ENCODE results near the gene NAV2.
"Not testable (repeated sequence)": the region's sequence is repeated elsewhere in the genome, so short reads cannot be mapped to it uniquely, and the experiment has no call there.

Gene NAV2

DNA sequence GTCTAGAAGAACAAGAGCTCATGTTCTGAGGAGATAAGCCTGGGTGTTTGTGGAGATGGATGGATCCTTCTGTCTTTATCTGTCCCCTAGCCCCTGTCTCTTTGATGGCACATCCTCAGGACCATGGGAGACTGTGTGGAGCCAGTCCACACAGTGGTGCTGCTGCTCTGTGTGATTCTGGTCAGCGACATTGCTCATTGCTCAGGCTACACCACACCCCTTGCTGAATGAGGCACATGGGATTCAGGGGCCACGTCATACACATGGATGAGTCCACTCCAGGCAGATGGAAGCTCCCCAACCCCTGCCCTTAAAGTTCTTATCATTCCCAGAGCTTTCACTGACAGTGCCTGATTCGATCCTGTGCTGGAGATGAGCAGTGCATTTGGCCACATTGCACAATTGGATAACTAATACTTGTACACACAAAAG, 222.2 kb downstream of the NAV2 start:
- DNase-seq, result no peak

DNA sequence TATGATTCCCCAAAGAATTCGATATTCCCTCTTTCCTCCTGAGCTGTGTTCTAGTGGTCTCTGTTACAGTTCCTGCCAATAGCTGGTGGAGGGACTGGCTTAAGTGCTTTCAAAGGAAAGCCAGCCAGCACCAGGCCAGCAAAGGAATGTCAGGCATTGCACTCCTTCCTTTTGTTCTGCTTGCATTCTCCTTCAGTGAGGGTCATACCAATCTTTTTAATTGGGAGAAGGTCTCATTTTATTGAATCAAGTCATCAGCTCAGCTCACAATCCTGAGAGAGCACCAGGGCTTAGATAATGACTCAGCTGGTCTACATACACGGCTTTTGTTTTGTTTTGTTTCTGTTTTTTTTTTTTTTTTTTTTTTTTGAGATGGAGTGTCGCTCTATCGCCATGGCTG, 222.9 kb downstream of the NAV2 start:
- no peak for DNase-seq

DNA sequence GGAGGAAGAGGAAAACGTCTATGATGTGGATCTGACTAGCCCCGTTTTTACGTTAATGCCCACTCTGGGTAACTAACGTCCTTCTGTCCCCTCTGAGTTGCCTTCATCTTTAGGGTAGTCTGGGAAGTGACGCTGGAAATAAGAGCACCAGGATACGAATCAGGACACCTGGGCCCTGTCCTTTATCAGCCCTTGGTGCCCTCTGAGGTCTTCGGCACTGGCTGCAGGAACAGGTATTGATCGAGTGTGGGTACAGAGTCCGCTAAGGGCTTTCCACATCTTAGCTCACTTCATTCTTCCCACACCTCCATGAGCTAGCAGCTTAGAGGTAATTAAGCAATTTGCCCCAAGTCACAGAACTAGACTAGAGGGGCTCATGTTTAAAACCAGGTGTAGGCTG, 223.8 kb downstream of the NAV2 start:
- no peak for DNase-seq

DNA sequence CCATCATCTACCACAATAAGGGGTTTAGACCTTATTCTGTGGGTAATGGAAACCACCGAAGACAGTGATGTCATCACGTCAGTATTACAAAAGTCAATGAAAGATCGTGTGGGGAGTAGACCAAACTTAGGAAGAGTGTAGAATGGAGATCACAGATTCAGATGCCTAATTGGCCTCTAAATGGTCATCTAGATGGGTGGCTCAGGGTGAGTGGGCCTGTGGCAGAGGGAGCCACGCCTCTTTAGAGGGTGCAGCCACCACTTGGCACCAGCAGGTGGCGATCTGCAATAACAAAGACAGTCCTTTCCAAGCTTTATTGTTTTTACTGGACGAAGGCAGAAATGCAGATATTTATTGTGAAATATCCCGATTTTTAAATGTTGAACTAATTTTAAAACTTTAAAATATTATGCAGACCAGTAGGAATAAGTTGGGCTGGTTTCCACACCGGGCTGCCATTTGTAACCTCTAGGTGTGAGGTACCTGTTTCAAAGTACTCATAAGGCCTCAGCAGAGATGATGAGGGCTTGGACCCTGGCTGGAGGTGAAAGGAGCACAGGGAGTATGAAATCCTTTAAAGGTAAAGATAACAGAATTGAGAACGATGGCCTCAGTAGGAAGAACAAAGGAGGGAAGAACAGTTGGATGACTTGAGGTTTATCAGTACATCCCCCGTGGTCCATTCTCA, 225.7 kb downstream of the NAV2 start:
- peak; percentile 14 for DNase-seq

DNA sequence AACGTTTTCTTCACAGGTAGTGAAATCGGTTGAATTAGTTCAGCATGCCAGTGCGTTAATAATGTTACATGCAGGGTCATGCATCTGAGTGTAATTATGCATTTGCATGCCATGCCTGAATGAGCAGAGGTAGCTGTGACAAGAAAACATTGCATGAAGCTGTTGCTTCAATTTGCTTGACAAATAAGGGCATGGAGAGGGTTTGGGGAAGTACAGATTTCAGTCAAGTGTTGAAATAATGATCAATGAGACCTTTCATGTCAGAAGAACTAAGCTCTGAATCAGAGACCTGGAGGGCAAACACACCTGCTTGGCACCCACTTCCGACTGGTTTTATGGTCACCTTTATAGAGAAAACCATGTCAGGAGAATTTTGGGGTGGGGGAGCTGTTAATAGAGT, 226.2 kb downstream of the NAV2 start:
- DNase-seq, result no peak

DNA sequence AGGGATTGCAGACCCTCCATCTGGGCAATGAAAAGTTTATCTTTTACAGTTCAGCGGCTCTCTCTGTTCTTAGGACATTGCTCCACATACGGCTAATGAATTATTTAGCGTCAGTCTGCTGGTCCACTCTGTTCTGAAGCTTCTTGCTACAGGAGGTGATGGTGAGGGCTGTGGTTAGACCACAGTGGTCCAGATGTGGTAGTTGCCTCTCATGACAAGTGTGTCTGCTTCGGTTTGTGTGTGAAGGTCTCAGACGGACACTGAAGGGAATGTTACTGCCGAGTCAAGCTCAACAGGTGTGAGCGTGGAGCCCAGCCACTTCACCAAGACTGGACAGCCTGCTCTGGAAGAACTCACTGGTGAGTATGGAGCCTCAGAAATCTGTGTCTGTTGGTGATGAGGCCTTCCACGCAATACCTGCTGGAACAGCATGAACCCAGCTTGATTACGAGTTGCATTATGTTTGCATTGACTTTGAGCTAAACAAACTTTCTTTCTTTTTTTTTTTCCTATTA, 226.8 kb downstream of the NAV2 start:
- no peak for DNase-seq

DNA sequence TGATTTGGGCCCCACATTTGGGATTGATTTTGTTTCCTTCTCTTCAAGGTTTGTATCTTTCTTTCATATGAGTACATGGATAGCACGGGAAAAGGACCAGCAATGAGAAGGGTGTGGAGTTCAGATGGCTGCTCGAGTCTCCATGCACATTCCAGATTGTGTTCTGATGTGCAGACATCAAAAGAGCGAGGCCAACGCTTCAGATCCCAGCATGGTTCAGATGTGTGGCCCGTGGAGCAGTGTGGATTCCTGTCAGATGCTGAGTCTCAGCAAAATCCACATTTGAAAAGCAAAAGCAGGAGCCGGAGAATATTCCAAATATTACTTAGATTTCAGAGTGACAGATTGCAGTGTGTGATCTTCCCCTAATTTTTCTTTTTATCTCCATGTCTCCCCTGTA, 228.2 kb downstream of the NAV2 start:
- DNase-seq, result no peak

DNA sequence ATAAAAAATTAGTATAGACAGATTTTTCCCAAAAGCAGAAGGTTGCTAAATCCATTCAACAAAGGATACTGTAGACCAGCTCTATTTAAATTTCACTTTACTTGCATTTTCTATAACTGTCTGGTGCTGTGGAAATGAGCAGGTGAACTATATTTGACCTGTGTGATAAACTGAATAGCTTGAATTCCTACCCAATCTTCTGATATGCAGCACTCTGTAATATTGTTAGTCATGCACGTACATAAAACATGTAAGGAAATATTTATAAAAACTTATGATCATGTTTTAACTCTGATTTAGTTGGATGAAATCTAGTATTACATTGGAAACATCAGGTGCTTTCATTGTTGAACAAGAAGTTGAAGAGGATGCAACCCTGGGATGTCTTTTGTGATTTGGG, 234.0 kb downstream of the NAV2 start:
- DNase-seq, result no peak

DNA sequence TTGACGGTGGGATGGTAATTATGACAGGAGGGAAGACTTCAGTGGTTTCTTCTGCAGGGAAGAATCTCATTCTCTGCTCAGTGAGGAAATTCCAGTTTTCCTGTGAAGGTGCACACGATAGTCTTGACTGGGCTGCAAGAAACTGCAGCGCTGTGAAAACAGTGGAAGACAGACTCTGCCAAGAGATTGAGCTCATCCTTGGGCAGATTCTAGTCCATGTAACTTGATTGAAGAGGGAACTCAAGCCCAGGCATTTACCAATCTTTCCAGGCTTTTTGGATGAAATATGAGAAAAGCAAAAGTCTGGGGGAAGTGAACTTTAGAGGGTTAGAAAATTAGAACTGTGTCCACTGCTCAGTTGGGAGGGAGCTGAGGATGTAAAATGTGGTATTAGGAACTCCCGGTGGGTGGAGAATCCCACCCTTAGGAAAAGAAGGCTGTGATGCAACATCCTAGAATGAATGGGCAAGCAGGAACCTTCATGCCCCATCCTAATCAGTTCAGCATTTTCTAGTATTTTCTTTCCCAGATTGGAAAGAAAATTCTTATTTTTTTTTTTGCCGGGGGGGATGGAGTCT, 235.0 kb downstream of the NAV2 start:
- DNase-seq, result no peak

DNA sequence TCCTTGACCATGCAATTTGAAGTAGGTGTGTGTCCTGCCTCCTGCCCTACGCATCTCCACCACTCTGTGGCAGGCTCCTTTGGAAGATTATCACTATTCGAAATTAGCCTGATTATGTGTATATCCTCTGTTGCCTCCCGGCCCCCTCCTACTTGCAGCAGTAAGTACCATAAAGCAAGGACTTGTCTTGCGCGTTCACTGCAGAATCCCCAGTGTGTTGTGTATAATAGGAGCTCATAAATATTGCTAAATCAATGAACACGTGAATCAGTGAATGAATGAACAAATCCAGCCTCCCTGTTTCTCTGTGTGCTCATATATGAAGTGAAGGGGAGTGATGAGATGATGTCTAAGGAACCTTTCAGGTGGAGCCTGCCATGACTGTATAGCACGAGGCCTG, 237.0 kb downstream of the NAV2 start:
- DNase-seq, result no peak

DNA sequence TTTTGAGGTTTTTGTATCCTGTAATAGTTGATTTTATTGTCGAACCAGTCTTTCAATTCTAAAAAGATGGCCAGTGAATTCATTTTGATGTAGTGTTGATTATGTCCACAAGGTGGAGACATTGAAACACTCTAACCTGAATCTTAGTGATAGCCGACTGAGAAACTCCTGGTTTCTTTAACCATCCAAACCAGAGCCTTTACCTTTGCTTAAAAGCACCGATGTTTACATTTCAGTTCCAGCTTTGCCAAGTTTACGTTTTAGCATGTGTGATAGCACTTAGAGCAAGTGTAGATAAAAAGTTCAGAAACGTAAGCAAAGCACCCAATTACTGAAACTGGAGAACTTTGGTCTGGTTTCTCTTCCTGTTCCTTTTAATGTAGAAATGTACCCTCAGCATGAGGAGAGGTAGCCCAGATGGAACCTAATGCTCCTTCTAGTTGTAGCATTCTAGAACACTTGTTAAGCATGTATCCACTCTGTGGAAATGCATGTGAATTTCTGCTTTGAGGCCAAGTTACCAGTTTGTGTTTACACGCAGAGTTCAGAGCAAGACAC, 239.0 kb downstream of the NAV2 start:
- peak; percentile 27 for DNase-seq

DNA sequence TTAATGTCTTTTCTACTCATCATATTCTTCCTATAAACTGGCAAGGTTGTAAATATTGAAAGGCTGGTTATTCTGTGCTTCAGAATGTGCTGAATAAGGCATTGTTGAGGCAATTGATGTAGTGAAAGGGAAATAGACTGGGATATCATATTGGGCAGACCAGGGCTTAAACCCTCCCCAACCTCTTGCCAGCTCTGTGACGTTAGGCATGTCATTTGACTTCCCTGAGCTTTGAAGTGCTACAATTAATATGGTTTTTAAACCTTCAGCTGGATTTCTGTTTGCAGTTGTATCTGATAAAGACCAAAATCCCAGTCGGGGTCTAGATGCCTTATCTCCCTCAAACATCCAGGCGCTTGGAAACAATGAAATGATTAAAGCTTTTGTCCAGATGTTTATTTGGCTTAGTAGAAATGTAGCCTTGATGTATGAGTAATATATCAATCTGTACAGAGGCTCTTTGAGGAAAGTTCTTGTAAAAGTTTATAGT, 239.5 kb downstream of the NAV2 start:
- no peak for DNase-seq

DNA sequence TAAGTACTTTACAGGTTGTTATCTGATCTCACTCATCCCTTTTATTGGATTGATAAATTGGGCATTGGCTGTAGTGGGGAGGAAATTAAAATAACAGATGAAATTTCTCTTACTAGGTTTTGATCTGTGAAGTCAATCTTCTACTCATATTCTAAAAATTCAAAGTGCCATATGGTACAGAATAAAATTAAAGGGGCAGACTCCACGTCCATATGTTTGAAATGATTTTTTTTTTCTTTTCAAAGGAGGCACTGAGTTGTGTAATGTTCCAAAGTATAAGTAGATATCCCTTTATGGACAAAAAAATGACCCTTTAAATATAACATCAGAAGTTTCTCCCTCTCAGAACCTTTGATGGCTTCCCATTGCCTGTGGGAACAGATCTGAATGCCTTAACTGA, 240.3 kb downstream of the NAV2 start:
- peak; percentile 56 for DNase-seq

DNA sequence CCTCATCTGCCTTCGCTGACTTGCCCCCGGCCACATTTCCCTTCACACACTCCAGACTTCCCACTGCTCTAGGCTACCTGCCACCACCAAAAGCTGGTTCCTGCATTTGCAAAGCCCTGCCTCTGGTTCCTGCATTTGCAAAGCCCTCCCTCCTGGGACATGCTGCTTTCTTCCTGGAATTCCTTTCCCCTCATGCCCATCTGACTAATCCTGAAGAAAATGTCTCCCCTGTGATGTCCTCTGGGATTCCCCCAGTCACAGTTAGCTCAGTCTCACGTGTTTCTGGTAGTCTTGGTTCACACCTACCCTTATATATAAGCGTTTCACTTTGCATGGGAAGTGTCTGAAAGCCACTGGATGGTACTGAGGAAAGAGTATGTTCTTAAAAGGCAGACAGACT, 240.7 kb downstream of the NAV2 start:
- DNase-seq, result no peak

DNA sequence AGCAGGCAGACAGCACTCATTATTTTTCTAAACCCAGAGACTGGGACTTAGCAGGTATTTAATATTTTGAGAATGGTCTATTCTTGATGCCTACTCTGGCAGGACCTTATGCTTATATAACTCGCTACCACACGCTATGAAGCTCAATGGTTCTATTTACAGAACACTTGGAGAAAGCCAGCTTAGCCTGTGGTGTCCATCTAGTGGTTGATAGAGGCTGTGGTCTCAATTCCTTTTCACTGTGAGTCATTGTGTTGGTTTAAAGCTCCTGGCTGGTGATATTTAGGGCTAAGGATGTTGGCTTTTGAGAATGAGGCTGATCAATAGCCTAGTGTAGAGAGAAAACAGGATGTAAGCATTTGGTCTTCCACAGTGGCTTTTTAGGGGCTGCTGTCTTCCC, 241.3 kb downstream of the NAV2 start:
- peak; percentile 6 for DNase-seq

DNA sequence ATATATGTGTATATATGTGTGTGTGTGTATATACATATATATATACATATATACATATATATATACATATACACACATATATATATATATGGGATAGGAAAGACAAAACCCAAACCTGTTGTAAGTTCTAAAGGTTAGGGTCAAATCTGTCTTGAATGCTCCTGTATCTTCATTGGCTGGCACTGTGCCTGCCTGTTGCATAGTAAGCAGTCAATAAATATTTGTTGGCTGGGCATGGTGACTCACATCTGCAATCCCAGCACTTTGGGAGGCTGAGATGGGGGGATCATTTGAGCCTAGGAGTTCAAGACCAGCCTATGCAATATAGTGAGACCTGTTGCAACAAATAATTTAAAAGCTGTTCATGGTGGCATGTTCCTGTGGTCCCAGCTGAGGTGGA, 242.3 kb downstream of the NAV2 start:
- no peak for DNase-seq

DNA sequence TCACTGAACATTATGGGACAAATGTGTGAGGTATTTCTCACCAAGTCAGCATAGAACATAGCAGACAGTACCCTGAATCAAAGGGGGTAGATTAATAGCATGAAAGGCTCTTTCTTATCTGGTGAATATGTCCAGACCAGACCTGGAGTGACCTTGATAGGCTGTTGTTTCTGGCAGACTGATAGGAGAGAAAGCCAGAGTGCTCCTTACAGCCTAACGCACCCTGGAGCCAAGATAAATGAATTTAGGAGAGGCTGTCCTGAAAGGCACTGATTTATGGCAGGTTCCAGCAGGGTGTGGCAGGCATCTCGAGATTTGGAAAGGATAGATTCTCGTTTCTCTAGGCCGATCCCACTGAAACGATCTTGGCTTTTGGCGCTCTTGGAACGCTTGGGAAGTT, 243.0 kb downstream of the NAV2 start:
- DNase-seq, result no peak

DNA sequence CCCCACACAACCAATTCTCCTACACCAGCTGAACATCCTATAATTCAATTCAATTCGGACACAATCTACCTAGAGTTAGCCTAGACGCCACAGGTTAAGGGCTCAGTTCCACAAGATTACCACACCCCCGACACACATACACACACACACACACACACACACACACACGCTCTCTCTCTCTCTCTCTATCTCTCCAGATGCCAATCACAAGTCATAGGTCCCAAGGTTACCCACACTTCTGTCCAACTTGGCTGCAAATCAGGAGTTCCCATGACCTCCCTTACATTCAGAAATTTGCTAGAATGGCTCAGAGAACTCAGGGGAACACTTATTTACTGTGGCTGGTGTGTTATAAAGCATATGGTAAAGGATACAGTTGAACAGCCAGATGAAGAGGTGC, 243.6 kb downstream of the NAV2 start:
- DNase-seq, result no peak

DNA sequence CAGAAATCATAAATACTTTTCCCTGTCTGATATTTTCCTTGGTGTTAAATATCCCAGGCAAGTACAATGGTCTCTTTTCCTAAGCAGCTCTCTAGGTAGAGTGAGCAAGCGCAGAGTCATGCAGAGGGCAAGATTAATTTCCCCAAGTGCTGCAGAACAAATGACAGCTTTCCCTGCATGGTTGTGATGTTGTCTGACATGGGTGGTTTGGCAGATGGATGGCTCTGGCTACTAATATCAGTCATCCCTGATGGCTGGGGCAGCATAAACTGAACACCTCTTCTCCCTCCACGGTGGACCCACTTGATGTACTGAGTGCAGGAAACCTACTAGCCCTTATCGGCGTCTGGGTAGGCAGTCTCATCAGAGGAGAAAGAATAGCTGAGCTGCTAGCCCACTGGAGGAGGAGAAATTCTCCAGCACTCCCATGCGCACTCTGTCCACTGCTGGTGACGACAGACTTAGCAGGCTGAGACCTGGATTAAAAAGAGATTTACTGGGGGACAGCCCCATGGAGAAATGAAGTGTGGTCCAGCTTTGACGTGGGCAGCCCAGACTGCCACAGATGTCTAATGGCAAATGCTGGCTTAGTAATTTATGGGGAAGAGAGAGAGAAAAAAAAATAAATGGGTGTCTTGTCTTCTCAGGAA, 244.8 kb downstream of the NAV2 start:
- DNase-seq, result no peak

DNA sequence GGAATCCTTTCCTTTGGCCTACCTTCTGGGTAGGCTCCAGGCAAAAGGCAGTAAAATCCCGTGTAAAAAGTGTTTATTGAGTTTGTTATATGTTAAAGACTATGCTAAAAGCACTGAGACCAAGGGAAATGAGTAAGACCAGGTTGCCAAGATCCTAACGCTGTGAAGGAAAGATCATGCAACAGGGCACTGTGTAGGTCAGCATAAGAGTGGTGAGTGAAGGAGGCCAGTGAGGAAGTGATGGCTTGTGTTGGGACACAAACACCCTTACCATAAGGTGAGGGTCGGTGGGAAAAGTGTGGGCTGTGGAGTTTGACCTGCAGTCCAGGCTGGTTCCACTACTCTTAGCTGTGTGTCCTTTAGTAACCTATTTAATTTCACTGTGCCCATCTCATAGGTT, 245.6 kb downstream of the NAV2 start:
- DNase-seq, result no peak

DNA sequence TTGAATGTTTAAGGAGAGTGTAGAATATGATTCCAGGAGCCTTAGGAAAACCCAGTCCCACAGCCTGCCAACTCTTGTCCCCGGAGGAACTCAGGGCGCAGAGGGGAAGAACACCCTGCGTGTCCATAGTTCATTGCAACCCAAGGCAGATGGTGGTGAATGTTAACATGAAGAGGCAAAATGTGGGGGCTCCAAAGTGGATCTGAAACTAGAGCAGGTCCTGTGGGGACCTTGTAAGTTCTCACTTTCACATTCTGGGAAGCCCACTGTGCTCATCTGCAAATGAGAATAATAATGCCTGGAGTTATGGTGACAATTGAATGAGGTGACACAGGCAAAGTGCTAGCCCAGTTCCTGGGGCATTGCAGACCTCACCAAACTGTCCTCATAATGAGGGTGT, 246.6 kb downstream of the NAV2 start:
- DNase-seq, result no peak

DNA sequence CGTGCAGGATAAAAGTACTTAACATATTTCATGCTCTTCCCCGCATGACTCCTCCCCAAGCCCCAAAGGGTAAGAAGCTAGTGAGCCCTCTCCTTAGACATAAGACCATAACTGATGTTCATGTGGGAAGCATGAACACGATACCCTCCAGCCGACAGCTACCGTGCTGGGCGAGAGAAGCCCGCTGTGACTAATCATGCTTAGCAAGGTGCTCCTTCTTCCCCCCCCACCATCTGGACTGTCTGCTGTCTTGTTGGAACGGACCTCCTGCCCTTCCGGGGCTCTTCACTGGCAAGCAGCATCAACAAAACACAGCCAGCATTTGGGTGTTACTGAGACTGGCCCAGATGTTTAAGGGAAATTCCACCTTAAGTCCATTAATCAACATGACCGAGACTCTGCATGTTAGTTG, 247.0 kb downstream of the NAV2 start:
- DNase-seq, result peak; percentile 52

DNA sequence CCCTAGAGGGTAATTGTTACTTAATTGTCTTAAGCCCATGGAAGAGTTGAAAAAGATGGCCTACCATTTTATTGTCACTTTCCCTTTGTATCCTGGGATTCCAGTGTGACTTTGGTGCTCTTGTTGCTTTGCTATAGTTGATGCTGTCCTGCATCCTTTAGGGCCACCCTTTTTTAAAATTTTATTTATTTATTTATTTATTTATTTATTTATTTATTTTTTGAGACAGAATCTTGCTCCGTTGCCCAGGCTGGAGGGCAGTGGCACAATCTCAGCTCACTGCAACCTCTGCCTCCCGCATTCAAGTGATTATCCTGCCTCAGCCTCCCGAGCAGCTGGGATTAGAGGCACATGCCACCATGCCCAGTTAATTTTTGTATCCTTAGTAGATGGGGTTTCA, 247.8 kb downstream of the NAV2 start:
- DNase-seq, result not testable (repeated sequence)

DNA sequence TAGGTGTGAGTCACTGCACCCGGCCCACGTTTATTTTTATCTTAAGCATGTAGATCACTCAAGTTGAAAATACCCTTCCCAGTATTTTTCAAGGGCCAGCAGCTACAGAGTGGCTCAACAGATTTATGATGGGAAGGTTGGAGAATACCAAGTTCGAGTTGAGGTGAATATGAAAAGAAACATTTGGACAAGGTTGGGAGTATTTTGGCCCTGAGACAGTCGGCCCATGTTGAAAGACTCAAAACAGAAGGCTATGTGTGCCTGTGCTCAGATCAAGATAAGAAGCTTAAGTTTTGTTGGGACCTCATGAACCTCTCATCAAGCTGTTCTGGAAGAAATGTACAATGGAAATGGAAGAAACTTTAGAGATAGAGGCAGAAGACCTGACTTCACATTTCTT, 248.6 kb downstream of the NAV2 start:
- DNase-seq, result no peak

All from NCI-H1694 treated with DMSO at 0.1 percent for 48 hours (cell line).